ENCODE measurements around the gene NR4A2.

The NR4A2 gene

DNA sequence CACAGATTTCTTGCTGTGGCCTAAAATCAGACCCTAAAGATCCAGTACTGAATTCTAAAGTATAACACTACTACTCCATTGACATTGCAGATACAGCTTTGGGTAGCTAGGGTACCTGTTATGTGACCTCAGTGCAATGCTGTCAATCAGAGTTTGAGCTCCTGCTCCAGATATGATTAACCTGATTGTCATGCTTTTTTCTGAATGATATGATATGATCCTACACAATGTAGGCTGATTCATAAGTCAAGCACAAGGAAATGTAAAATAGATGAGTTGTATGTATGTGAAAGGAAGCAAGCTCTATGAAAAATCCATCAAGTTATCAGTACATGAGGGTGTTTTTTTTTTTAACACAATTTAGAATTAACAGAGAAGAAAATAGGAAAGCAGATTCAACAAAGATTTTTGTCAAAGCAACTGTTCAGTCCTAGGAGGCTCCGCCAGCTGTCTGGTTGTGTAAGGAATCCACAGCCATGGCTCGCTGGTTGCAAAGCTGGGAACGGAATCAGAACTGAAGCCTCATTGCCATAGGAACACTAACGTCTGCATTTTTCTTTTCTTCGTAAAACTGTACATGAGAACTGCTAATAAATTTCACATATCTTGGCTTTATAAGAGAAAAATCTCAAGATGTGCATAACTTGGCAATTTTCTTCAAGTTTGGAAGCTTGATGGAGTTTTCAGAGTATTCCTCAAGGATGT lies 52.9 kb downstream of the NR4A2 start (continued):
- TF ChIP-seq ZNF274 (IDR thresholded peaks at IDR 0.05; ENCODE audit: low read length): no peak
- no peak for TF ChIP-seq ZNF274 (tag by site-specific recombination; IDR thresholded peaks at IDR 0.05; ENCODE audit: borderline replicate concordance)
- no peak for TF ChIP-seq ZNF24 (tag by site-specific recombination; IDR thresholded peaks at IDR 0.05)
- no peak for TF ChIP-seq ZNF155 (tag by site-specific recombination; IDR thresholded peaks at IDR 0.05)
